SK-N-SH treated with all-trans-retinoic acid at 6 μM for 48 hours (cell line): ENCODE data around the gene MMP24.
A peak's percentile ranks its signal among the peaks of the same experiment; 100 is the strongest.

Source experiments
- ATAC-seq: fragments of 200-7000 bp; cut with Tn5 transposase; 3 replicates; pipeline ENCODE4 v1.9.1; 2020; ENCODE audit warnings: mild to moderate bottlenecking, moderate library complexity
- BACH2 ChIP-seq: fragments of 250-450 bp; sonication (Bioruptor Pico); IDR thresholded peaks from 2 replicates; pipeline ENCODE4 v1.9.0; 2021; ENCODE audit warnings: mild to moderate bottlenecking, borderline replicate concordance
- CREB5 ChIP-seq: fragments of 250-450 bp; sonication (Bioruptor Pico); IDR thresholded peaks from 2 replicates; pipeline ENCODE4 v1.5.1; 2020; ENCODE audit warnings: low read depth, mild to moderate bottlenecking, moderate library complexity
- CSDC2 ChIP-seq: fragments of 250-450 bp; sonication (Bioruptor Pico); IDR thresholded peaks from 2 replicates; pipeline ENCODE4 v1.5.0; 2020; ENCODE audit warnings: mild to moderate bottlenecking, moderate library complexity
- ESRRG ChIP-seq: fragments of 250-450 bp; sonication (Bioruptor Pico); IDR thresholded peaks from 2 replicates; pipeline ENCODE4 v1.6.1; 2021; ENCODE audit warnings: mild to moderate bottlenecking
- GLIS3 ChIP-seq: fragments of 250-450 bp; sonication (Bioruptor Pico); IDR thresholded peaks from 2 replicates; pipeline ENCODE4 v1.5.0; 2020; ENCODE audit warnings: mild to moderate bottlenecking, moderate library complexity
- ISL1 ChIP-seq: fragments of 250-450 bp; sonication (Bioruptor Pico); IDR thresholded peaks from 2 replicates; pipeline ENCODE4 v2.1.2; 2022; ENCODE audit warnings: mild to moderate bottlenecking, moderate library complexity
- OSR1 ChIP-seq: fragments of 250-450 bp; sonication (Bioruptor Pico); IDR thresholded peaks from 2 replicates; pipeline ENCODE4 v1.8.0; 2022; ENCODE audit warnings: moderate library complexity, mild to moderate bottlenecking, inconsistent platforms
- PATZ1 ChIP-seq: fragments of 250-450 bp; sonication (Bioruptor Pico); IDR thresholded peaks from 2 replicates; pipeline ENCODE4 v1.8.0; 2020; ENCODE audit warnings: mild to moderate bottlenecking, moderate library complexity, borderline replicate concordance
- PPARA ChIP-seq: fragments of 250-450 bp; sonication (Bioruptor Pico); IDR thresholded peaks from 2 replicates; pipeline ENCODE4 v1.5.0; 2020; ENCODE audit warnings: mild to moderate bottlenecking, borderline replicate concordance
- RARB ChIP-seq: fragments of 250-450 bp; sonication (Bioruptor Pico); IDR thresholded peaks from 2 replicates; pipeline ENCODE4 v1.8.0; 2021; ENCODE audit warnings: mild to moderate bottlenecking, moderate library complexity
- SNAI2 ChIP-seq: fragments of 250-450 bp; sonication (Bioruptor Pico); IDR thresholded peaks from 2 replicates; pipeline ENCODE4 v1.5.0; 2020; ENCODE audit warnings: mild to moderate bottlenecking, moderate library complexity
- TCF4 ChIP-seq: fragments of 250-450 bp; sonication (Bioruptor Pico); IDR thresholded peaks from 2 replicates; pipeline ENCODE4 v1.8.0; 2021; ENCODE audit warnings: mild to moderate bottlenecking, moderate library complexity, borderline replicate concordance
- TOX ChIP-seq: fragments of 250-450 bp; sonication (Bioruptor Pico); IDR thresholded peaks from 2 replicates; pipeline ENCODE4 v1.8.0; 2021; ENCODE audit warnings: mild to moderate bottlenecking, moderate library complexity, borderline replicate concordance
- TSHZ2 ChIP-seq: fragments of 250-450 bp; sonication (Bioruptor Pico); IDR thresholded peaks from 2 replicates; pipeline ENCODE4 v1.5.0; 2020; ENCODE audit warnings: mild to moderate bottlenecking, moderate library complexity
- ZC3H10 ChIP-seq: fragments of 250-450 bp; sonication (Bioruptor Pico); IDR thresholded peaks from 2 replicates; pipeline ENCODE4 v1.5.1; 2021; ENCODE audit warnings: mild to moderate bottlenecking, moderate library complexity
- ZFP3 ChIP-seq: fragments of 250-450 bp; sonication (Bioruptor Pico); IDR thresholded peaks from 2 replicates; pipeline ENCODE4 v1.5.0; 2020; ENCODE audit warnings: mild to moderate bottlenecking, moderate library complexity
- ZFP30 ChIP-seq: fragments of 450-650 bp; formaldehyde crosslinking; IDR thresholded peaks from 2 replicates; pipeline ENCODE4 v1.5.0; 2022; ENCODE audit warnings: mild to moderate bottlenecking, moderate library complexity
- ZNF565 ChIP-seq: fragments of 450-650 bp; formaldehyde crosslinking; conservative IDR thresholded peaks from 2 replicates; pipeline ENCODE4 v1.5.0; 2020; ENCODE audit warnings: low read depth, mild to moderate bottlenecking, moderate library complexity
- ZNF70 ChIP-seq: fragments of 450-650 bp; formaldehyde crosslinking; IDR thresholded peaks from 2 replicates; pipeline ENCODE4 v1.5.0; 2020; ENCODE audit warnings: mild to moderate bottlenecking, moderate library complexity
- ZNF8 ChIP-seq: fragments of 450-650 bp; formaldehyde crosslinking; IDR thresholded peaks from 2 replicates; pipeline ENCODE4 v1.5.0; 2020; ENCODE audit warnings: mild to moderate bottlenecking, moderate library complexity
- TF ChIP-seq, protein P1 (sequence below): fragments of 250-450 bp; sonication (Bioruptor Pico); IDR thresholded peaks from 2 replicates; pipeline ENCODE4 v1.8.0; 2021; ENCODE audit warnings: low read depth, mild to moderate bottlenecking, moderate library complexity, borderline replicate concordance
- TF ChIP-seq, protein P2 (sequence below): fragments of 250-450 bp; sonication (Bioruptor Pico); IDR thresholded peaks from 2 replicates; pipeline ENCODE4 v1.5.1; 2021; ENCODE audit warnings: mild to moderate bottlenecking, moderate library complexity

Gene MMP24

DNA sequence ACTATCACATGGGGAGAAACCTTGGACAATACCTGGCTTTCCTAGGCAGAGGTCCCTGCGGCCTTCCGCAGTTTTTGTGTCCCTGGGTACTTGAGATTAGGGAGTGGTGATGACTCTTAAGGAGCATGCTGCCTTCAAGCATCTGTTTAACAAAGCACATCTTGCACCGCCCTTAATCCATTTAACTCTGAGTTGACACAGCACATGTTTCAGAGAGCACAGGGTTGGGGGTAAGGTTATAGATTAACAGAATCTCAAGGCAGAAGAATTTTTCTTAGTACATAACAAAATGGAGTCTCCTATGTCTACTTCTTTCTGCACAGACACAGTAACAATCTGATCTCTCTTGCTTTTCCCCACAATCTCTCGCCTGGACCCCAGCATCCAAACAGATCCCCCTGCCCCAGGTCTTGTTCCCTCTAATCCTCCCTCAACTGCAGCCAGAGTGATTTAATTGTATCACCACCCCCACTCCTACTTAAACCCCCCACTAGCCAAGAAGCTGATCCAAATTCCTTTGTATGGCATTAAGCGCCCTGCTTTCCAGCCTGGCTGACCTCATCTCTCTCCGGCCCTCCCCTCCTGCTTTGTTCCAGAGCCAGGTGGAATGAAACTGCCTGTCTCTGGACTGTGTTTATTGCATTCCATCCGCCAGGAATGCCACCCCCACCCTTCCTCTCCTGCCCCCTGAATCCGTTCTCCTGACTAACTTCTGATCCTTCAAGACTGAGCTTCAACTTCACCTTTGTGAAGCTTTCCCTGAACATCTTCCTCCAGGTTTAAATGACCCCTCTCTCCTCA lies 36.4 kb downstream of the MMP24 start:
- peak; percentile 93 for ATAC-seq
- TF ChIP-seq, protein P1, sequence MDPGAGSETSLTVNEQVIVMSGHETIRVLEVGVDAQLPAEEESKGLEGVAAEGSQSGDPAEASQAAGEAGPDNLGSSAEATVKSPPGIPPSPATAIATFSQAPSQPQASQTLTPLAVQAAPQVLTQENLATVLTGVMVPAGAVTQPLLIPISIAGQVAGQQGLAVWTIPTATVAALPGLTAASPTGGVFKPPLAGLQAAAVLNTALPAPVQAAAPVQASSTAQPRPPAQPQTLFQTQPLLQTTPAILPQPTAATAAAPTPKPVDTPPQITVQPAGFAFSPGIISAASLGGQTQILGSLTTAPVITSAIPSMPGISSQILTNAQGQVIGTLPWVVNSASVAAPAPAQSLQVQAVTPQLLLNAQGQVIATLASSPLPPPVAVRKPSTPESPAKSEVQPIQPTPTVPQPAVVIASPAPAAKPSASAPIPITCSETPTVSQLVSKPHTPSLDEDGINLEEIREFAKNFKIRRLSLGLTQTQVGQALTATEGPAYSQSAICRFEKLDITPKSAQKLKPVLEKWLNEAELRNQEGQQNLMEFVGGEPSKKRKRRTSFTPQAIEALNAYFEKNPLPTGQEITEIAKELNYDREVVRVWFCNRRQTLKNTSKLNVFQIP (CRISPR knock-in tag): peak; percentile 88; the same call in 1 of the 2 replicates
- TF ChIP-seq, protein P2, sequence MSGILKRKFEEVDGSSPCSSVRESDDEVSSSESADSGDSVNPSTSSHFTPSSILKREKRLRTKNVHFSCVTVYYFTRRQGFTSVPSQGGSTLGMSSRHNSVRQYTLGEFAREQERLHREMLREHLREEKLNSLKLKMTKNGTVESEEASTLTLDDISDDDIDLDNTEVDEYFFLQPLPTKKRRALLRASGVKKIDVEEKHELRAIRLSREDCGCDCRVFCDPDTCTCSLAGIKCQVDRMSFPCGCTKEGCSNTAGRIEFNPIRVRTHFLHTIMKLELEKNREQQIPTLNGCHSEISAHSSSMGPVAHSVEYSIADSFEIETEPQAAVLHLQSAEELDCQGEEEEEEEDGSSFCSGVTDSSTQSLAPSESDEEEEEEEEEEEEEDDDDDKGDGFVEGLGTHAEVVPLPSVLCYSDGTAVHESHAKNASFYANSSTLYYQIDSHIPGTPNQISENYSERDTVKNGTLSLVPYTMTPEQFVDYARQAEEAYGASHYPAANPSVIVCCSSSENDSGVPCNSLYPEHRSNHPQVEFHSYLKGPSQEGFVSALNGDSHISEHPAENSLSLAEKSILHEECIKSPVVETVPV (CRISPR knock-in tag): peak; percentile 73; the same call in 1 of the 2 replicates
- peak; percentile 99 for TF ChIP-seq CSDC2
- TF ChIP-seq ISL1 (CRISPR knock-in tag): peak; percentile 83
- 0 out of 2 replicates have a peak, but pooled peaks have one; percentile 21 for TF ChIP-seq ZC3H10 (CRISPR knock-in tag)
- peak; percentile 95 for TF ChIP-seq PATZ1 (CRISPR knock-in tag)
- peak; percentile 35; the same call in 1 of the 2 replicates for TF ChIP-seq GLIS3 (CRISPR knock-in tag)
- peak; percentile 76 for TF ChIP-seq CREB5 (CRISPR knock-in tag)
- 0 out of 2 replicates have a peak, but pooled peaks have one; percentile 45 for TF ChIP-seq TSHZ2
- TF ChIP-seq ZFP30 (CRISPR knock-in tag): peak; percentile 39; the same call in 1 of the 2 replicates
- 0 out of 2 replicates have a peak, but pooled peaks have one; percentile 16 for TF ChIP-seq TOX (CRISPR knock-in tag)
- TF ChIP-seq SNAI2: peak; percentile 98
- peak; percentile 89 for TF ChIP-seq ZFP3 (CRISPR knock-in tag)

GRCh38 chr20:35263532-35264341 lies 37.2 kb downstream of the MMP24 start:
- TF ChIP-seq SNAI2 (no peak), ISL1 (CRISPR knock-in tag) (no peak), PPARA (no peak), CREB5 (CRISPR knock-in tag) (no peak), ESRRG (no peak), ZNF70 (CRISPR knock-in tag) (no peak), BACH2 (CRISPR knock-in tag) (no peak), GLIS3 (CRISPR knock-in tag) (no peak), ZNF8 (CRISPR knock-in tag) (no peak), ZNF565 (no peak), TSHZ2 (no peak), TCF4 (CRISPR knock-in tag) (no peak), OSR1 (CRISPR knock-in tag) (no peak), CSDC2 (no peak), RARB (CRISPR knock-in tag) (no peak)
- peak; percentile 32 for ATAC-seq
